NT2/D1 (cell line): ENCODE measurements around the gene KLF13.

Experiments used
- DNase-seq: peaks from one replicate; pipeline ENCODE4 v3.0.0-alpha.2; 2011; ENCODE audit warnings: low read depth, low spot score
- H3K27me3 ChIP-seq: 2 replicates; pipeline ENCODE4 v1.6.0; 2011; ENCODE audit warnings: mild to moderate bottlenecking; ENCODE audit not compliant: insufficient read length, insufficient read depth
- H3K36me3 ChIP-seq: 2 replicates; pipeline ENCODE4 v1.6.1; 2011; ENCODE audit warnings: mild to moderate bottlenecking, low read length, mixed read lengths; ENCODE audit not compliant: insufficient read depth, insufficient read length
- H3K4me1 ChIP-seq: 2 replicates; pipeline ENCODE4 v1.5.1; 2011; ENCODE audit not compliant: insufficient read depth, insufficient read length
- H3K4me3 ChIP-seq: 2 replicates; pipeline ENCODE4 v1.5.1; 2011; ENCODE audit warnings: low read depth; ENCODE audit not compliant: insufficient read length
- H3K9ac ChIP-seq: 2 replicates; pipeline ENCODE4 v1.6.0; 2011; ENCODE audit warnings: low read depth; ENCODE audit not compliant: insufficient read length
- H3K9me3 ChIP-seq: 2 replicates; pipeline ENCODE4 v1.5.1; 2011; ENCODE audit warnings: mild to moderate bottlenecking, low read length; ENCODE audit not compliant: insufficient read depth
- SUZ12 ChIP-seq: IDR thresholded peaks from 2 replicates; pipeline ENCODE4 v1.6.1; 2011; ENCODE audit not compliant: insufficient read length, insufficient read depth; ENCODE audit errors: extremely low read depth
- YY1 ChIP-seq: IDR thresholded peaks from 2 replicates; pipeline ENCODE4 v1.6.1; 2011; ENCODE audit not compliant: insufficient read length, insufficient read depth
- ZNF274 ChIP-seq: IDR thresholded peaks from 2 replicates; pipeline ENCODE4 v1.6.1; 2011; ENCODE audit warnings: mild to moderate bottlenecking, low read depth, low read length

The KLF13 gene

DNA sequence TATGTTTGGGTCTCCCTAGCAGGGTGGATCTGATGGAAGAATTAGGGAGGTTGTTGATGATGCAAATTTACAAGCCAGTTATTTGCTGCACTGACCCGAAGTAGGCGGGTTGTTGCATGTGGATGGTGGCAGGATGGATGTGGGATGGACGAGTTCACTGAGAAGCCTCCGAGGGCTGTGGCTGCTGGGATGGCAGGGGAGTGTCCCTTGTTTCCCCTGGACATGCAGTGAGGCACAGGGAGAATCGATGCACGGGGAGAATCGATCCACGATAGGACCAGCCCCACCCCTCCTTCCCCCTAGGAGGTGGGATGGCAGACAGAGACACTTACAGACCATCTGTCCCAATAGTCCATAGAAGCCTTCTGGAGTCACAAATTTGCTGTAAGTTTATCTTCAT lies 31.0 kb upstream of the KLF13 start:
- Histone ChIP-seq H3K9me3 (no peaks in the 10 kb centered on the region), H3K9ac (no peak overlapping the region), H3K27me3 (no peaks in the 10 kb centered on the region), H3K4me1 (peaks cover 7% of the 10 kb centered on the region), H3K4me3 (no peak overlapping the region), H3K36me3 (no peaks in the 10 kb centered on the region)
- TF ChIP-seq ZNF274 (no peak), YY1 (no peak), SUZ12 (no peak)
- no peak for DNase-seq

DNA sequence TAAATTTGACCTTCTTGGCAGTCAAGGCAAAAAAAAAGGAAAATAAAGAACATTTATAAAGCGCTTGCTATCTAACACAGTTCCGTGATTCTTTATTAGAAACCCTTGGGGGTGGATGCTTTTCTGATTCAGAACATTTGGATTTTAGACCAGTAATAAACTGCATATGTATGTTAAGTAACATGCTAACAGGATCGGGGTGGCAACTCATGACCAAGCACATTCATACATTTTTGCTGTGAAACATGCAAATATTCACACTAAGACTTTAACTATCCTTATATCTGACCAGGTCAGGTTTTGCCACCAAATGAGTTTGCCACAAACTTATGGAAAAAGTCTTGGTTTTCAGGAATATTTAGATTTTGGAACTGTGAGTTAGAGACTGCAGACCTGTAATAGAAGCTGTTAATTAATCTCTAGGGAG lies 30.4 kb upstream of the KLF13 start:
- Histone ChIP-seq H3K4me1 (peaks cover 11% of the 10 kb centered on the region), H3K27me3 (no peaks in the 10 kb centered on the region), H3K9ac (no peak overlapping the region), H3K4me3 (no peak overlapping the region), H3K36me3 (no peaks in the 10 kb centered on the region), H3K9me3 (no peaks in the 10 kb centered on the region)
- no peak for DNase-seq
- no peak for TF ChIP-seq SUZ12
- TF ChIP-seq ZNF274, result no peak
- no peak for TF ChIP-seq YY1

DNA sequence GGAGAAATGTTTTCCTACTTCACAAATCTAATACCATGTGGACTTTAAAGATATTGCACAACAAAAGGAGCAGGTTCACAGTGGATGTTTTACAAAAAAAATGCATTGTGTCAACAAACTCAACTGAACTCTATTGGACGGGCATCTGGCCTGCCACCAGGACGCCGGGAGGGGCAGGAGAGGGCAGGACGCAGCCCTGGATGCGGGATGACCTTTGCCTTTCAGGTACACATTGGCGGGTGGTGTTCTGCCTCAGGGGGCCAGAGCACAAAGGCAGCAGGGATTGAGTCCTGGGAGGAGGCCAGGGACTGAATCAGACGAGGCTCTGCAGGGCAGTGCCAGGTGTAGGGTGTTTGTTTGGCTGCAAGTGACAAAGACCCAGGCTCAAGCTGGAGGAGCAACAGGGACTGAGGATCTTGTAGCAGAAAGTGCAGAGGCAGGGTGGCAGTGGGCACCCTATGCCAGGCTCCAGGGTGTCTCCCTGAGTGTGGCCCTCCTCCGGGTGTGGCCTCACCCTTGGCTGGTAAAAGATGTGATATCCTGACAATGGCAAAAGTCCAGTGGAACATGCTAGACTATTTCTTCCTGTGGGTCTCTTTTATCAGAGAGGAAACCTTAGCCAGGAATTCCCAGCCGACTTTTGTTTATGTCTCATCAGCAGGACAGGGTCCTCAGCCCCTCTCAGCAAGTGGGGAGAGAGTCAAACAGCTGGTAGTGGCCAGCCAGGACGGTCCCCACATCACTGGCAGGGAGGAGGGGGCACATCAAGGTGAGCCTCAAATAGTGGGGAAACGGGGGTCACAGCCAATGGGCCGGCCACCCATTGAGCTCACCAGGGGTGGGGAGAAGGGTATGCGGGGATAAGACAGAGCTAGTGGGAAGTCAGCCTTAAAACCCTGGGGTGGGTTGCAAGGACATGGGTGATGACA lies 29.7 kb upstream of the KLF13 start:
- Histone ChIP-seq H3K9ac (no peak overlapping the region), H3K9me3 (no peaks in the 10 kb centered on the region), H3K36me3 (no peaks in the 10 kb centered on the region), H3K4me1 (peaks cover 14% of the 10 kb centered on the region), H3K27me3 (no peaks in the 10 kb centered on the region), H3K4me3 (no peak overlapping the region)
- no peak for DNase-seq
- TF ChIP-seq YY1 (no peak), SUZ12 (no peak), ZNF274 (no peak)

DNA sequence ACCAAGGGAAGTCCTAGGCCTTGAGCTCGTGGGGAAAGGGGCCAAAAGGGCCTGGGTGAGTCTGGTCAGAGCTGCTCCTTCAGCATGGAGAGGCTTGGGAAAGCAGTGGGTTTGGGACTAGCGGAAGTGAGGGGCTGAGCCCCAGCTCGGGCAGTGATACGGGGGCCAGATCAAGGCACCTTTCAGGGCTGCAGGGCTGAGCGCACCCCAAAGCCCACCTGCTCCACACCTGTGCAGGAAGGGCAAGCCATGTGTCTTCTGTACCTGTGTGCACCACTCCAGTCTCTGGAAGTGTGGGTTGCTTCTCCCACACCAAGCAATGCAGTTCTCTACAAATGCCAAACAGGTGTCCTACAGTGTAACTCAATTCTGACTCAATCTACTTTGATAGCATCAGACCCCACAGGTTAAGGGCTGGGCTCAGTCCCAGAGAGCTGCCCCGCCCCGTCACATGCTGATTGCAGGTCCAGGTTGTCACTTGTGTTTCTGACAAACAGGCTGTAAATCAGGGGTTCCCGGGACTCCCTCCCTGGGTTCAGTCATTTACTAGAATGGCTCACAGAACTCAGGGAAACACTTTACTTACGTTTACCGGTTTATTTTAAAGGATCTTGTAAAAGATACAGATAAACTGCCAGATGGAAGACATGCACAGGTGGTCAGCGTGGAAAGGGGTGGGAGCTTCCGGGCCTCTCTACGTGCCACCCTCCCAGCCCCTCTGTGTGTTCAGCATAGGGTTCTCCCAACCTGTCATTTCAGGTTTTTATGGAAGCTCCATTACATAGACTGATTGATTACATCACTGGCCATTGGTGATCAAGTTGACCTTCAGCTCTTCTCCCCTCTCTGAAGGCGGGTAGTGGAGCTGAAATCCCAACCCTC lies 28.8 kb upstream of the KLF13 start:
- no peak for DNase-seq

DNA sequence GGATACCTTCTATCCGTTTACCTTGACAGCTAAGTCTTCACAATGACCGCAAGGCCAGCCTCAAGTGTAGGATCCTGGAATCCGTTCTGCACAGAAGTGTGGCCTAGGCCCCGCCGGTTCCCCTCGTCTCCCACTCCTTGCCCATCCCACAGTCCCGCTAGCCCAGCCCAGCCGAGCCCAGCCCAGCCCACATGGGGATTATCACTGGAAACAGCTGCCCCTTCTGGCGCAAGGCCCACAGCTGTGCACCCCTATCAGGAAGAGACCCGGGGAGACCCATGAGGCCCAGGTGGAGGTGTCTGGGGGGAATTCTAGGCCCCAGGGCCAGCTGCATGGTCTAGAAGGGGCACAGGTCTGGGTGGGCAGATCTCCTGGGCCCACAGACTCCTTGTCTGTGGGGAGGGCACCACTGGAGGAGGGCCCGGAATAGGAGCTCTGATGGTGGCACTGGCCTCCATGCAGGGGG lies 27.9 kb upstream of the KLF13 start:
- H3K9ac ChIP-seq, result no peak overlapping the region
- no peak for DNase-seq
- H3K4me1 ChIP-seq, result peaks cover 20% of the 10 kb centered on the region
- H3K4me3 ChIP-seq, result no peak overlapping the region
- no peaks in the 10 kb centered on the region for H3K27me3 ChIP-seq
- no peaks in the 10 kb centered on the region for H3K9me3 ChIP-seq
- no peaks in the 10 kb centered on the region for H3K36me3 ChIP-seq
- TF ChIP-seq ZNF274 (no peak), SUZ12 (no peak), YY1 (no peak)

More for the DNA sequence above, 28.8 kb upstream of the KLF13 start:
- Histone ChIP-seq H3K36me3 (no peaks in the 10 kb centered on the region), H3K4me1 (peaks cover 17% of the 10 kb centered on the region), H3K4me3 (no peak overlapping the region), H3K9me3 (no peaks in the 10 kb centered on the region), H3K27me3 (no peaks in the 10 kb centered on the region), H3K9ac (no peak overlapping the region)
- TF ChIP-seq ZNF274 (no peak), YY1 (no peak), SUZ12 (no peak)

DNA sequence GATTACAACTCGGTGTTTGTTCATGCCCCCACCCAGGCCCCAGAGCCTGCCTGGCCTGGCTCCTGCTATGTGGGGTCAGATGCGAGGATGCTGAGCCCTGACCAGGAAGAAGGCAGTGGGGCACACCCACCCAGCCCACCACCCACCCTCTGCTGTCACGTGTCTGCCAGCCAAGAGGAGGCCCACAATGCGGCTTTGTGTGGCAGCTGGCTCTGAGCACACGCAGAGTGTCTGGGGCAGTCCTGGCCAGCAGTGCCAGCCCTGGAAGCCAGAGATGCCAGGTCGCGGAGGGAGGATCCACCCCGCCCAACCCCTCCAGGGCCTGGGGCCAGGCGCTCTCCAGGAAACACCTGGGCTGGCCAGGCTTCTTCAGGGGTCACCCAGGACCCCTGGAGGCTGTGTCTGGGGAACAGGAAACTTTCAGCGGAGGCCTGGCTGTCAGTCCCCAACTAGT lies 26.4 kb upstream of the KLF13 start:
- H3K4me1 ChIP-seq, result peaks cover 27% of the 10 kb centered on the region
- no peaks in the 10 kb centered on the region for H3K36me3 ChIP-seq
- H3K9me3 ChIP-seq, result no peaks in the 10 kb centered on the region
- no peaks in the 10 kb centered on the region for H3K27me3 ChIP-seq
- H3K4me3 ChIP-seq, result no peak overlapping the region
- TF ChIP-seq YY1 (no peak), ZNF274 (no peak), SUZ12 (no peak)
- no peak overlapping the region for H3K9ac ChIP-seq
- DNase-seq, result no peak
